ENCODE data around the gene FOXQ1.

DNA sequence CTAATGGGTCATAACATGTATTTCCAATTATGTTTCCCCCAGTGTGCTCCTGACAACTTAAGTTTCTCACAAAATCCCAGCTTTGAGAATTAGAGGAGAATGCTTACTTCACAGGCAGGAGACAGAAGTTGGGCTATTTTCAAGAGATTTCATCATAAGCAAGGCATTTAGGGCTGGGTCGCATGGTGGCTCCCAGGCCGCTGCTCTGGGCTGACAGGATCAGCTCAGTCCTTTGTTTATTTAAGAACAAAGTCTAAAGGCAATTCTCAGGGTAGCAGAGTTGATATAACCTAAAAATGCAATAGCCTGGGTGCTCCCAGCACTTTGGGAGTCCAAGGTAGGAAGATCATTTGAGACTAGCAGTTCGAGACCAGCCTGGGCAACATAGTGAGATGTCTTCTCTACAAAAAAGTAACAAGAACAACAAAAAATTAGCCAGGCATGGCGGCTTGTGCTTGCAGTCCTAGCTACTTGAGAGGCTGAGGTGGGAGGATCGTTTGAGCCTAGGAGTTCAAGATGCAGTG, 10.9 kb downstream of the FOXQ1 start:
- TF ChIP-seq, protein P1, sequence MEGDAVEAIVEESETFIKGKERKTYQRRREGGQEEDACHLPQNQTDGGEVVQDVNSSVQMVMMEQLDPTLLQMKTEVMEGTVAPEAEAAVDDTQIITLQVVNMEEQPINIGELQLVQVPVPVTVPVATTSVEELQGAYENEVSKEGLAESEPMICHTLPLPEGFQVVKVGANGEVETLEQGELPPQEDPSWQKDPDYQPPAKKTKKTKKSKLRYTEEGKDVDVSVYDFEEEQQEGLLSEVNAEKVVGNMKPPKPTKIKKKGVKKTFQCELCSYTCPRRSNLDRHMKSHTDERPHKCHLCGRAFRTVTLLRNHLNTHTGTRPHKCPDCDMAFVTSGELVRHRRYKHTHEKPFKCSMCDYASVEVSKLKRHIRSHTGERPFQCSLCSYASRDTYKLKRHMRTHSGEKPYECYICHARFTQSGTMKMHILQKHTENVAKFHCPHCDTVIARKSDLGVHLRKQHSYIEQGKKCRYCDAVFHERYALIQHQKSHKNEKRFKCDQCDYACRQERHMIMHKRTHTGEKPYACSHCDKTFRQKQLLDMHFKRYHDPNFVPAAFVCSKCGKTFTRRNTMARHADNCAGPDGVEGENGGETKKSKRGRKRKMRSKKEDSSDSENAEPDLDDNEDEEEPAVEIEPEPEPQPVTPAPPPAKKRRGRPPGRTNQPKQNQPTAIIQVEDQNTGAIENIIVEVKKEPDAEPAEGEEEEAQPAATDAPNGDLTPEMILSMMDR (IDR thresholded peaks at IDR 0.05; ENCODE audit: low read depth, low read length, poor library complexity, severe bottlenecking) = no peak
- TF ChIP-seq EZH2phosphoT487 (IDR thresholded peaks at IDR 0.05; ENCODE audit: borderline replicate concordance, low read length) = no peak
